ENCODE measurements around the gene PLA2G4B. TPM values are rescaled to one million over a fixed set of nuclear protein-coding genes. Genes with fewer than 3 reads are reported as not detected.

Gene PLA2G4B
- total RNA-seq, 3 donors from 2014 or later (not counting 1 experiment from before 2014, with no cell fraction given) = 15.2 to 17.5 (median 17.4) TPM

DNA sequence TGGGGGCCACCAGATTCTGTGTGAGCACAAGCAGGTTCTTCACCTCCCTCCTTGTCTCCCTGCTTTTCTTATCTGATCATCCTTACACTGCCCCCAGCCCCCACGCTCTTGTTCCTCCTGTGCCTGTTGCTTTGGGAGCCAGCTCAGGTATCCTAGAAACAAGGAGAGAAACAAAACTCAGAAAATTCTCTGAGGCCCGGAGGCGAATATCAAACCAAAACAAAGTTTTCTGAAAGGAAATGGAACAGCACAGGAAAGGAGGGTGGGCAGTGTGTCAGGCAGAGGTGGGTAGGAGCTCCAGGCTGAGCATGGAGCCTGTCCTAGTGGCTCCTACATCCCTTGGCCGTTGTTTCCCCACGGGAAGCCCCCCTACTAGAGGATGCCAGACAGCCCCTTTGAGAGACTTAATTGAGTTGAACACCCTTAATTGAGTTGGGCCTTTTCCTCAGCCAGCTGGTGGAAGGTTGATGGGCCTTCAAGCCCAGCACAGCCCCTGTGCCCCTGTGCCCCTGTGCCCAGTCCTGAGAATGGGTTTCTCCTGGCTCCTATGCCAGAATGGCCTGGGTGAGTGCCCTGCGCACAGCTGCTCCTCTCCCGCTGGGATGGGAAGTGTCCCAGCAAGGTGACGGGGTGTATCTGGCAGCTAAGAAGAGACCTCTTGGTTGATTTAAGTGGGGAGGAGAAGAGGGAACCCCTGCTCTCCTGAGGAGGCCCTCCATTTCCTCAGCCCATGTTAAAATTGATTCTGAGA lies 33.6 kb upstream of the PLA2G4B start:
- WGBS (ENCODE audit: insufficient coverage) = 61% methylated on average over 8 of the region's 8 CpGs
- H3K4me3 Mint-ChIP-seq = no peak overlapping the region
- no peaks in the 10 kb centered on the region for H3K36me3 Mint-ChIP-seq
- peaks cover 3% of the 10 kb centered on the region for H3K4me1 ChIP-seq (ENCODE audit: control insufficient read depth, insufficient read depth, low read length)
- no peaks in the 10 kb centered on the region for H3K9me3 Mint-ChIP-seq
- TF ChIP-seq, protein P1, sequence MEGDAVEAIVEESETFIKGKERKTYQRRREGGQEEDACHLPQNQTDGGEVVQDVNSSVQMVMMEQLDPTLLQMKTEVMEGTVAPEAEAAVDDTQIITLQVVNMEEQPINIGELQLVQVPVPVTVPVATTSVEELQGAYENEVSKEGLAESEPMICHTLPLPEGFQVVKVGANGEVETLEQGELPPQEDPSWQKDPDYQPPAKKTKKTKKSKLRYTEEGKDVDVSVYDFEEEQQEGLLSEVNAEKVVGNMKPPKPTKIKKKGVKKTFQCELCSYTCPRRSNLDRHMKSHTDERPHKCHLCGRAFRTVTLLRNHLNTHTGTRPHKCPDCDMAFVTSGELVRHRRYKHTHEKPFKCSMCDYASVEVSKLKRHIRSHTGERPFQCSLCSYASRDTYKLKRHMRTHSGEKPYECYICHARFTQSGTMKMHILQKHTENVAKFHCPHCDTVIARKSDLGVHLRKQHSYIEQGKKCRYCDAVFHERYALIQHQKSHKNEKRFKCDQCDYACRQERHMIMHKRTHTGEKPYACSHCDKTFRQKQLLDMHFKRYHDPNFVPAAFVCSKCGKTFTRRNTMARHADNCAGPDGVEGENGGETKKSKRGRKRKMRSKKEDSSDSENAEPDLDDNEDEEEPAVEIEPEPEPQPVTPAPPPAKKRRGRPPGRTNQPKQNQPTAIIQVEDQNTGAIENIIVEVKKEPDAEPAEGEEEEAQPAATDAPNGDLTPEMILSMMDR (IDR thresholded peaks at IDR 0.05) = no peak
- no peaks in the 10 kb centered on the region for H3K27me3 ChIP-seq (ENCODE audit: control insufficient read depth, insufficient read depth, low read length)
- H3K27me3 Mint-ChIP-seq (ENCODE audit: low read depth in 2 of 2) = no peaks in the 10 kb centered on the region
- no peak overlapping the region for H3K4me3 ChIP-seq (ENCODE audit: low read length)
- intact Hi-C loops (cut with micrococcal nuclease) = no loop called here
- ATAC-seq (no peak), DNase-seq (no peak)
- H3K27ac Mint-ChIP-seq = peak overlapping the region in 1 of 2 donors; percentile 67
- no peak overlapping the region for H3K27ac ChIP-seq (ENCODE audit: low read length)
- peaks cover 4% of the 10 kb centered on the region for H3K36me3 ChIP-seq (ENCODE audit: control insufficient read depth, insufficient read depth, low read length)
- peaks cover 8 to 9% of the 10 kb centered on the region in 2 donors for H3K4me1 Mint-ChIP-seq
- no peaks in the 10 kb centered on the region for H3K9me3 ChIP-seq (ENCODE audit: control insufficient read depth, insufficient read depth, low read length)

DNA sequence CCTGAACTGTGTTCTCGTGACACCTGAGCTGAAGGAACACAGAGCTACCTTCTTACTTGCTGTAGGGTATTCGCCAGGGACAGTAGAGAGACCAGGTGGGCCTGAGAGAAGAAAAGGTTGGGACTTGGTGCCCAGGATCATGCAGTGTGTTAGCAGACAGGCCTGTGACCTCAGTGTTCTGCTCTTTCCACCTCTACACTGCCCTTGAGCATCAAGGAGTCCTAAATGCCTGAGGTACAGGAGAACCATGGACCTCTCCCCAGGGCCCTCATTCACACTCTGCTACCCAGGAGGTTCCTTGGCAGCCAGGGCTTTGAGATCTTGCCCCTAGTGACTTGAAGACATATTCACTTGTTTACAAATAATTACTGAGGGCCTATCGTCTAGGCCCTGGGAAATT lies 32.9 kb upstream of the PLA2G4B start:
- TF ChIP-seq, protein P1 (IDR thresholded peaks at IDR 0.05) = no peak
- Mint-ChIP-seq H3K4me1 (peaks cover 8 to 9% of the 10 kb centered on the region in 2 donors), H3K27me3 (ENCODE audit: low read depth in 2 of 2) (no peaks in the 10 kb centered on the region), H3K27ac (no peak overlapping the region), H3K36me3 (no peaks in the 10 kb centered on the region), H3K4me3 (no peak overlapping the region), H3K9me3 (no peaks in the 10 kb centered on the region)
- WGBS (ENCODE audit: insufficient coverage) = 88% methylated on average over 3 of the region's 3 CpGs
- no peak for DNase-seq
- Histone ChIP-seq H3K4me3 (ENCODE audit: low read length) (no peak overlapping the region), H3K27ac (ENCODE audit: low read length) (no peak overlapping the region), H3K27me3 (ENCODE audit: control insufficient read depth, insufficient read depth, low read length) (no peaks in the 10 kb centered on the region), H3K36me3 (ENCODE audit: control insufficient read depth, insufficient read depth, low read length) (peaks cover 4% of the 10 kb centered on the region), H3K9me3 (ENCODE audit: control insufficient read depth, insufficient read depth, low read length) (no peaks in the 10 kb centered on the region), H3K4me1 (ENCODE audit: control insufficient read depth, insufficient read depth, low read length) (peaks cover 3% of the 10 kb centered on the region)
- ATAC-seq = no peak
- intact Hi-C loops (cut with micrococcal nuclease) = no loop called here

GRCh38 chr15:41806291-41807181 lies 32.1 kb upstream of the PLA2G4B start:
- Mint-ChIP-seq H3K36me3 (no peaks in the 10 kb centered on the region), H3K27ac (no peak overlapping the region), H3K27me3 (ENCODE audit: low read depth in 2 of 2) (no peaks in the 10 kb centered on the region), H3K4me3 (no peak overlapping the region), H3K4me1 (peaks cover 12 to 14% of the 10 kb centered on the region in 2 donors), H3K9me3 (no peaks in the 10 kb centered on the region)
- Histone ChIP-seq H3K4me3 (ENCODE audit: low read length) (no peak overlapping the region), H3K36me3 (ENCODE audit: control insufficient read depth, insufficient read depth, low read length) (no peaks in the 10 kb centered on the region), H3K9me3 (ENCODE audit: control insufficient read depth, insufficient read depth, low read length) (no peaks in the 10 kb centered on the region), H3K4me1 (ENCODE audit: control insufficient read depth, insufficient read depth, low read length) (peaks cover 10% of the 10 kb centered on the region), H3K27ac (ENCODE audit: low read length) (no peak overlapping the region), H3K27me3 (ENCODE audit: control insufficient read depth, insufficient read depth, low read length) (no peaks in the 10 kb centered on the region)
- TF ChIP-seq, protein P1 (IDR thresholded peaks at IDR 0.05) = no peak
- intact Hi-C loops (cut with micrococcal nuclease) = no loop called here
- 93% methylated on average over 10 of the region's 10 CpGs for whole genome bisulfite sequencing (ENCODE audit: insufficient coverage)
- ATAC-seq (no peak), DNase-seq (no peak)
